ENCODE measurements around the gene TOR1A.

The TOR1A gene

DNA sequence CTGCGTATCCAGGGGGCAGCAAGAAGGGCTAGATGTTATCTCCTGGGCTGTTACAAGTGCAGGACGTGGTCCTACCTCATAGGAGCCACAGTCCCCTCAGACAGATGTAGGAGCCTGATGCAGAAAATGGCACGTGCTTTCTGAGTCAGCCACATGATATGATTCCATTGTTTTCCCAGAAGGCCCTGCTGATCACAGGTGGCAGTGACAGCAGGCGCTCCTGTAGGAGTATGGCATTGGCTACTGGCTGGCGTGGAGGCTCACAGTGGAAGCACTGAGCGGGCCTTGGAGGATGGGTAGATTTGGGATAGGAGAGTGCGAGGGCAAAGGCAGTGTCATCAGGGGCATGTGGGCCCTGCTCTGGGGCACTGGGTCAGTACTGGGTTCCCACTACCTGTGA, 33.3 kb upstream of the TOR1A start:
- no peak for TF ChIP-seq FOXP2 (optimal IDR thresholded peaks at IDR 0.05; ENCODE audit: control extremely low read depth, extremely low read length, insufficient read depth)
- no peak for TF ChIP-seq EZH2 (IDR thresholded peaks at IDR 0.05)
- TF ChIP-seq POLR2AphosphoS5 (IDR thresholded peaks at IDR 0.05; ENCODE audit: borderline replicate concordance, low read depth, low read length) = no peak
- no peak overlapping the region for H3K4me3 ChIP-seq
- no peak overlapping the region for H3K9ac ChIP-seq (ENCODE audit: insufficient read length)
- no peaks in the 10 kb centered on the region for H3K9me3 ChIP-seq (ENCODE audit: low read depth, low read length)
- no peak overlapping the region for H3K27ac ChIP-seq
- no peak for DNase-seq (ENCODE audit: low read depth, low spot score)
- peaks cover 37% of the 10 kb centered on the region for H3K36me3 ChIP-seq (ENCODE audit: insufficient read depth, low read length)

DNA sequence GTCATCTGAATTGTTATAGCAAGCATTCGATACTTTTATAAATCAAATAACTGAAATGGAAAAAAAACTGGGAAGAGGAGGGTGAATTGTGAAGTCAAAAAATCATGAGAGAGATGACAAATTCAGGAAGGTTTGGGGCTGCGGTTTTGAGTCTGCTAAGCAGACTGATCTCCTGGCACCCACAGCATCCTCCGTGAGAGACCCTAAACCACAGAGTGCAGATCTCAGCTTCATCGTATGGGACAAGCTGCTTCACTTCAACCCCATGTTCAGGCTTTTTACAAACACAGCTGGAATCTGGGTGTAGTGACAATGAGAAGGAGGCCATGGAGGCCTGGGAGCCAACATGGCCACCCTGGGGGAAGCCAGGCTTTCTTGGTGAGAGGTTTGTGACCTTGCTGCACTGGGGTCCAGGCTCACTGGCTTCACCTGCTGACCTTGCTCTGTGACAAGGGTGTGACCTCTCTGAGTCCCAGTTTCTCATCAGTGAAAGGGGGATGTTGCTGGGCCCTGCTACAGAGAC, 30.7 kb upstream of the TOR1A start:
- no peak for TF ChIP-seq EZH2 (IDR thresholded peaks at IDR 0.05)
- no peak for TF ChIP-seq POLR2AphosphoS5 (IDR thresholded peaks at IDR 0.05; ENCODE audit: borderline replicate concordance, low read depth, low read length)
- TF ChIP-seq FOXP2 (optimal IDR thresholded peaks at IDR 0.05; ENCODE audit: control extremely low read depth, extremely low read length, insufficient read depth) = no peak
- DNase-seq (ENCODE audit: low read depth, low spot score) = no peak
- no peaks in the 10 kb centered on the region for H3K9me3 ChIP-seq (ENCODE audit: low read depth, low read length)
- H3K4me3 ChIP-seq = no peak overlapping the region
- peaks cover 32% of the 10 kb centered on the region; the same call in 1 of the 2 replicates for H3K36me3 ChIP-seq (ENCODE audit: insufficient read depth, low read length)
- H3K9ac ChIP-seq (ENCODE audit: insufficient read length) = no peak overlapping the region
- no peak overlapping the region for H3K27ac ChIP-seq

DNA sequence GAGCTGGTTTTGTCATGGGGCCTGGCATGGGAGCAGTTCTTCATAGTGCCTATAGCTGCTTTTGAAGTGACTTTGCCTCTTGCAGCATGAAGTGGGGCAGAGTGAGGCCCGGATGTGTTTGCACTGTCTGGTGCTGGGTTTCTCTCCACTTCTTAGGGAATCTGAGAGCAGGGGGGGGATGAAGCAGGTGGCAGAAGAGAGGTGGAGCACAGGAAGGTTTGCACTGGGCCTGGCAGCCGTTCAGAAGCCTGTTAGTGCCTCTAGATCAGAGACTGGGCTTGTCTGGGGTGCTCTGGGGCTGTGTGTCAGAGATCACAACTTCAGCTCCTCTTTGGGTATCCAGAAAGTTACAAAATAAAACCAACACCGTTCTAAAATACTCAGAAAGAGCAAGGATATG, 29.7 kb upstream of the TOR1A start:
- H3K36me3 ChIP-seq (ENCODE audit: insufficient read depth, low read length) = peaks cover 29% of the 10 kb centered on the region; the same call in 1 of the 2 replicates
- no peak overlapping the region for H3K9ac ChIP-seq (ENCODE audit: insufficient read length)

DNA sequence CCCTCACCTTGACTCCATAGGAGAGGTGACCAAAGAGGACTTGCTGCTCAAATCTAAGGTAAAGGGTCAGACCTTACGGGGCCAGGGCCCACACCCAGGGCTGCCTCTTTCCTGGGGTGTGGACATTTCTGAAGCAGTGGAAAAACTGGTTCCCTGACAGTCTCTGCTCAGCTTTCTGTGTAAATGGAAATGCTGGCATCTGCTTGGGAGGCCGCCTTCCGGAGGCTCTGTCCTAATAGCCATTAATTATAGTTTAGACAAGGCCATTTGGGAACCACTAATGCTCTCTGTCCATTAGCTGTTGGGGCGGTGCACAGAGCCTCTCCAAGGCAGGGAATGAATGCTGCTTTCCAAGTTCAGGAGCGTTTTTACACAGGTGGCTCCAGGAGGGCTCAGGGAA, 28.6 kb upstream of the TOR1A start:
- TF ChIP-seq POLR2AphosphoS5 (IDR thresholded peaks at IDR 0.05; ENCODE audit: borderline replicate concordance, low read depth, low read length) (no peak), FOXP2 (optimal IDR thresholded peaks at IDR 0.05; ENCODE audit: control extremely low read depth, extremely low read length, insufficient read depth) (no peak), EZH2 (IDR thresholded peaks at IDR 0.05) (no peak)
- Histone ChIP-seq H3K36me3 (ENCODE audit: insufficient read depth, low read length) (peaks cover 25% of the 10 kb centered on the region; the same call in 1 of the 2 replicates), H3K4me3 (no peak overlapping the region), H3K9ac (ENCODE audit: insufficient read length) (no peak overlapping the region), H3K9me3 (ENCODE audit: low read depth, low read length) (no peaks in the 10 kb centered on the region), H3K27ac (no peak overlapping the region)
- no peak for DNase-seq (ENCODE audit: low read depth, low spot score)

More for the DNA sequence above, 29.7 kb upstream of the TOR1A start:
- TF ChIP-seq POLR2AphosphoS5 (IDR thresholded peaks at IDR 0.05; ENCODE audit: borderline replicate concordance, low read depth, low read length) (no peak), FOXP2 (optimal IDR thresholded peaks at IDR 0.05; ENCODE audit: control extremely low read depth, extremely low read length, insufficient read depth) (no peak), EZH2 (IDR thresholded peaks at IDR 0.05) (no peak)
- Histone ChIP-seq H3K27ac (no peak overlapping the region), H3K9me3 (ENCODE audit: low read depth, low read length) (no peaks in the 10 kb centered on the region), H3K4me3 (no peak overlapping the region)
- DNase-seq (ENCODE audit: low read depth, low spot score) = no peak

DNA sequence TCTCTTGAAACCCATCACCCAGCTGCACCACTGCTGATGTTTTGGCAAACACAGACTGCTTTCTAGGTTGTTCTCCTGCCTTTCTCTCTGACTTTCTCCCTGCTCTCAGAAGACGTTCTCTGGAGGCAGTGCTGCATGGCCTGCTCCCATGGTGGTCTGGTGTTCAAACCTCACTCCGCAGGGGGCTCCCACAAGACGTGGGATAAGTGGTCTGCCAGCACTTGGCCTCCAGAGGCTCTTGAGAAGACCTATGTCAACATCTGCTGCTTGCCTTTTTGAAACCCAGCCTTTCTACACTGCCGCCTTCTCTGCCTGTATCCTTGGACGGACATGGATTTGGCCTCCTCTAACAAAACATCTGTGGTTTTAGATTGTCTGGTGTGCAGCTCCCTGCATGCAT, 27.9 kb upstream of the TOR1A start:
- no peak for TF ChIP-seq EZH2 (IDR thresholded peaks at IDR 0.05)
- TF ChIP-seq POLR2AphosphoS5 (IDR thresholded peaks at IDR 0.05; ENCODE audit: borderline replicate concordance, low read depth, low read length) = no peak
- no peak for TF ChIP-seq FOXP2 (optimal IDR thresholded peaks at IDR 0.05; ENCODE audit: control extremely low read depth, extremely low read length, insufficient read depth)
- Histone ChIP-seq H3K9ac (ENCODE audit: insufficient read length) (no peak overlapping the region), H3K9me3 (ENCODE audit: low read depth, low read length) (no peaks in the 10 kb centered on the region), H3K36me3 (ENCODE audit: insufficient read depth, low read length) (peaks cover 25% of the 10 kb centered on the region; the same call in 1 of the 2 replicates), H3K4me3 (no peak overlapping the region), H3K27ac (no peak overlapping the region)
- no peak for DNase-seq (ENCODE audit: low read depth, low spot score)

DNA sequence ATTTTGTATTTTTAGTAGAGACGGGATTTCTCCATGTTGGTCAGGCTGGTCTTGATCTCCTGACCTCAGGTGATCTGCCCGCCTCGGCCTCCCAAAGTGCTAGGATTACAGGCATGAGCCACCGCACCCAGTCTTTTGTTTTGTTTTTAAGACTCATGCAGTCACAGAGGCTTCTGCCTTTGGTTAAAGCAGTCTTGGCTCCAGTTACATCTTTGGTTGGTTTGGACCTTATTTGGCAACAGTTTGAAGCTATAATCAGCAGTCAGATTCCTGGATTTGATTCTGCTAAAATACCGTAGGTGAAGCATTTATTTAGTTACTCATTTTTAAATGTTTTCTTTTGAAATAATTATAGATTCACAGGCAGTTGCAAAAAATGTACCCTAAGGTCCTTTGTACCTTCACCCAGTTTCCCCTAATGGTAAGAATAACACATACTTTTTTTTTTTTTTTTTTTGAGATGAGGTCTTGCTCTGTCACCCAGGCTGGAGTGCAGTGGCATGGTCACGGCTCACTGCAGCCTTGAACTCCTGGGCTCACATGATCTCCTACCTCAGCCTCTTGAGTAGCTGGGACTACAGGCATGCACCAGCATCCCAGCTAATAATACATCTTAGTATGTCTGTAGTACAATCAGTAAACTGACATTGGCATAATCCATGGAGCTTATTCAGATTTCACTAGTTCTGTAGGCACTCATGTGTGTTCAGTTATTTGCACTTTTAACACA, 27.1 kb upstream of the TOR1A start:
- H3K4me3 ChIP-seq = no peak overlapping the region
- no peaks in the 10 kb centered on the region for H3K9me3 ChIP-seq (ENCODE audit: low read depth, low read length)
- H3K36me3 ChIP-seq (ENCODE audit: insufficient read depth, low read length) = peaks cover 25% of the 10 kb centered on the region; the same call in 1 of the 2 replicates
- no peak for DNase-seq (ENCODE audit: low read depth, low spot score)
- H3K27ac ChIP-seq = no peak overlapping the region
- H3K9ac ChIP-seq (ENCODE audit: insufficient read length) = no peak overlapping the region
- TF ChIP-seq POLR2AphosphoS5 (IDR thresholded peaks at IDR 0.05; ENCODE audit: borderline replicate concordance, low read depth, low read length) (no peak), FOXP2 (optimal IDR thresholded peaks at IDR 0.05; ENCODE audit: control extremely low read depth, extremely low read length, insufficient read depth) (no peak), EZH2 (IDR thresholded peaks at IDR 0.05) (no peak)

DNA sequence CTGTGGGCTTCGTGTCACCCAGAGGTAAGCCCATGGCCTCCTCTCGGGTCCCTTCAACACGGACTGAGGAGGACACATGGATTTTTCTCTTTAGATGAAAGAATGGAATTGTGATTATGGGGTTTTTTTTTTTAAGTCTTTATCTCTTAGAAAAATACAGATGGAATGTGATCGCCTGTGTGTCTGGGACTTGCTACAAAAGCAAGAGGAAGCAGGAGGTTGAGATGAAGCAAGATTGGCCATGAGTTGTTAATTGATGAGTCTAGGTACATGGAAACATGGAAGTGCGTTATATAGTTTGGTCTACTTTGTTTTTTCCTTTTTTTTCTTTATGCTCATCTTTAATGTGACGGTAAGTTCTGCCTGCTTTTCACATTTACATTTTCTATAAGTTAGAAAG, 26.0 kb upstream of the TOR1A start:
- Histone ChIP-seq H3K4me3 (no peak overlapping the region), H3K27ac (no peak overlapping the region), H3K9ac (ENCODE audit: insufficient read length) (no peak overlapping the region), H3K36me3 (ENCODE audit: insufficient read depth, low read length) (peaks cover 24% of the 10 kb centered on the region; the same call in 1 of the 2 replicates), H3K9me3 (ENCODE audit: low read depth, low read length) (no peaks in the 10 kb centered on the region)
- no peak for DNase-seq (ENCODE audit: low read depth, low spot score)
- TF ChIP-seq POLR2AphosphoS5 (IDR thresholded peaks at IDR 0.05; ENCODE audit: borderline replicate concordance, low read depth, low read length) (no peak), EZH2 (IDR thresholded peaks at IDR 0.05) (no peak), FOXP2 (optimal IDR thresholded peaks at IDR 0.05; ENCODE audit: control extremely low read depth, extremely low read length, insufficient read depth) (no peak)

DNA sequence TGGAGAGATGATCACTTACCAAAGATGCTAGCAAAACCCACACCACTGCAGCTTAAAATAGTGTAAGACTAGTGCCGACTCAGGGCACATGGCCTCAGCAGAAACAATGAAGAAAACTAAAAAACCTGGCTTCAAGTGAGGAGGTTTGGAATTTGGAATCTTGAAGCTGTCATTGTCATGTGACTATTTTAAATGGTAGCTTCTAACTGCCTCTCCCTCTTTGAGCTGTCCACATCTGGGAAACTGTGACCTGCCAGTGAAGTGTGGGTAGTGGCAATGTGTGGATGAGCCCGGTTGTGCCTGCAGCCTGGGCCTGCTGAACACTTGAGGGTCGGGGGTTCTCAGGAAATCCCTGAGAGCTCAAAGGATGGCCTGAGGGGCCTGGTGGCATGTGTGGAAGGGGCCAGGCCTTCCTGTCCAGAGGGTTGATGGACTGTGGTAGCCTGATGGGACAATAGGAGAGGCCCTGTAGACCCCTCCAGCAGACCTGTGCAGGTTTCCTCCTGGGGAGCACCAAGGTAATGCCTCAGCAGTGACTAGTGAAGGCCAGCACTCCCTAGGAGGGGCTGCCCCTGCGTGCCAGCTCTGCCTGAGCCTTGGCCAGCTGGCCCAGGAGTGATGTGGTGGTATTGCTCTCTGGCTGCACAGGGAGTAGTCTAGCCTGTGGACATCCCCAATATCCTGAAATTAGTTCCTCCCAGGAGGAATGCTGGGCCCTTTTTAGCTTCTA, 24.9 kb upstream of the TOR1A start:
- DNase-seq (ENCODE audit: low read depth, low spot score) = no peak
- Histone ChIP-seq H3K36me3 (ENCODE audit: insufficient read depth, low read length) (peaks cover 19% of the 10 kb centered on the region; the same call in 1 of the 2 replicates), H3K4me3 (no peak overlapping the region), H3K9ac (ENCODE audit: insufficient read length) (no peak overlapping the region), H3K27ac (no peak overlapping the region), H3K9me3 (ENCODE audit: low read depth, low read length) (no peaks in the 10 kb centered on the region)
- TF ChIP-seq EZH2 (IDR thresholded peaks at IDR 0.05) (no peak), FOXP2 (optimal IDR thresholded peaks at IDR 0.05; ENCODE audit: control extremely low read depth, extremely low read length, insufficient read depth) (no peak), POLR2AphosphoS5 (IDR thresholded peaks at IDR 0.05; ENCODE audit: borderline replicate concordance, low read depth, low read length) (no peak)

Data from SK-N-MC (cell line).